Measurements from ENCODE around the gene YAF2. TPM values are rescaled to one million over a fixed set of nuclear protein-coding genes. Genes with fewer than 3 reads are reported as not detected.

The YAF2 gene
- total and polyA plus RNA-seq, 2 of the 13 experiments (the other 11 are each of a cell fraction or from before 2014, with no cell fraction given) = 8.4 to 11.7 TPM

- peak; percentile 20; the same call in 1 of the 2 replicates for TF ChIP-seq NCOA2 (CRISPR knock-in tag; IDR thresholded peaks at IDR 0.05)
- TF ChIP-seq SRF (IDR thresholded peaks at IDR 0.05; ENCODE audit: low read depth, low read length) = no peak
- no peak; the same call in 1 of the 2 replicates for TF ChIP-seq NAIF1 (CRISPR knock-in tag; IDR thresholded peaks at IDR 0.05; ENCODE audit: borderline replicate concordance)
- 0 out of 2 replicates have a peak, but pooled peaks have one; percentile 69 for TF ChIP-seq ZNF446 (CRISPR knock-in tag; IDR thresholded peaks at IDR 0.05)
- TF ChIP-seq ZNF281 (CRISPR knock-in tag; IDR thresholded peaks at IDR 0.05; ENCODE audit: borderline replicate concordance) = peak; percentile 90
- TF ChIP-seq CBX1 (IDR thresholded peaks at IDR 0.05; ENCODE audit: low read depth) = peak; percentile 91
- TF ChIP-seq ARHGAP35 (CRISPR knock-in tag; IDR thresholded peaks at IDR 0.05; ENCODE audit: borderline replicate concordance) = peak; percentile 66; the same call in 1 of the 2 replicates
- peak; percentile 85; the same call in 1 of the 2 replicates for TF ChIP-seq HES4 (CRISPR knock-in tag; IDR thresholded peaks at IDR 0.05; ENCODE audit: borderline replicate concordance)
- peak; percentile 86 for TF ChIP-seq ARID5B (CRISPR knock-in tag; IDR thresholded peaks at IDR 0.05)
- TF ChIP-seq MBNL3 (CRISPR knock-in tag; conservative IDR thresholded peaks at IDR 0.05) = no peak
- peak; percentile 86; the same call in 1 of the 2 replicates for TF ChIP-seq ZNF550 (CRISPR knock-in tag; IDR thresholded peaks at IDR 0.05; ENCODE audit: borderline replicate concordance)
- peak; percentile 89; the same call in 1 of the 2 replicates for TF ChIP-seq BCL3 (CRISPR knock-in tag; IDR thresholded peaks at IDR 0.05)
- TF ChIP-seq, protein P1, sequence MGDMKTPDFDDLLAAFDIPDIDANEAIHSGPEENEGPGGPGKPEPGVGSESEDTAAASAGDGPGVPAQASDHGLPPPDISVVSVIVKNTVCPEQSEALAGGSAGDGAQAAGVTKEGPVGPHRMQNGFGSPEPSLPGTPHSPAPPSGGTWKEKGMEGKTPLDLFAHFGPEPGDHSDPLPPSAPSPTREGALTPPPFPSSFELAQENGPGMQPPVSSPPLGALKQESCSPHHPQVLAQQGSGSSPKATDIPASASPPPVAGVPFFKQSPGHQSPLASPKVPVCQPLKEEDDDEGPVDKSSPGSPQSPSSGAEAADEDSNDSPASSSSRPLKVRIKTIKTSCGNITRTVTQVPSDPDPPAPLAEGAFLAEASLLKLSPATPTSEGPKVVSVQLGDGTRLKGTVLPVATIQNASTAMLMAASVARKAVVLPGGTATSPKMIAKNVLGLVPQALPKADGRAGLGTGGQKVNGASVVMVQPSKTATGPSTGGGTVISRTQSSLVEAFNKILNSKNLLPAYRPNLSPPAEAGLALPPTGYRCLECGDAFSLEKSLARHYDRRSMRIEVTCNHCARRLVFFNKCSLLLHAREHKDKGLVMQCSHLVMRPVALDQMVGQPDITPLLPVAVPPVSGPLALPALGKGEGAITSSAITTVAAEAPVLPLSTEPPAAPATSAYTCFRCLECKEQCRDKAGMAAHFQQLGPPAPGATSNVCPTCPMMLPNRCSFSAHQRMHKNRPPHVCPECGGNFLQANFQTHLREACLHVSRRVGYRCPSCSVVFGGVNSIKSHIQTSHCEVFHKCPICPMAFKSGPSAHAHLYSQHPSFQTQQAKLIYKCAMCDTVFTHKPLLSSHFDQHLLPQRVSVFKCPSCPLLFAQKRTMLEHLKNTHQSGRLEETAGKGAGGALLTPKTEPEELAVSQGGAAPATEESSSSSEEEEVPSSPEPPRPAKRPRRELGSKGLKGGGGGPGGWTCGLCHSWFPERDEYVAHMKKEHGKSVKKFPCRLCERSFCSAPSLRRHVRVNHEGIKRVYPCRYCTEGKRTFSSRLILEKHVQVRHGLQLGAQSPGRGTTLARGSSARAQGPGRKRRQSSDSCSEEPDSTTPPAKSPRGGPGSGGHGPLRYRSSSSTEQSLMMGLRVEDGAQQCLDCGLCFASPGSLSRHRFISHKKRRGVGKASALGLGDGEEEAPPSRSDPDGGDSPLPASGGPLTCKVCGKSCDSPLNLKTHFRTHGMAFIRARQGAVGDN (CRISPR knock-in tag; IDR thresholded peaks at IDR 0.05) = peak; percentile 97
- no peak for TF ChIP-seq SOX6 (IDR thresholded peaks at IDR 0.05)
- no peak for TF ChIP-seq SOX6 (CRISPR knock-in tag; IDR thresholded peaks at IDR 0.05)
- TF ChIP-seq ZBTB1 (CRISPR knock-in tag; IDR thresholded peaks at IDR 0.05; ENCODE audit: borderline replicate concordance) = no peak
Observed at GRCh38 chr12:42144408-42145196, 93.4 kb downstream of the YAF2 start, which contains the start of gene GXYLT1 (continued).

Data from HepG2 (cell line).